Measurements from ENCODE around the gene SPPL2C.
"Not testable (repeated sequence)": the region's sequence is repeated elsewhere in the genome, so short reads cannot be mapped to it uniquely, and the experiment has no call there.

The SPPL2C gene

GRCh38 chr17:45851464-45851863 lies 6.8 kb downstream of the SPPL2C start:
- Histone ChIP-seq H3K27me3 (ENCODE audit: low read depth, low read length) (peaks cover 8% of the 10 kb centered on the region), H3K4me1 (ENCODE audit: control insufficient read depth in 1 of 2, insufficient read depth in 2 of 2, low read length in 2 of 2) (no peaks in the 10 kb centered on the region), H3K27ac (ENCODE audit: low read length) (no peak overlapping the region), H3K36me3 (ENCODE audit: control insufficient read depth in 1 of 2, insufficient read depth in 2 of 2, low read length in 2 of 2) (no peaks in the 10 kb centered on the region), H3K9me3 (ENCODE audit: control insufficient read depth in 1 of 2, low read length in 2 of 2) (peaks cover 0 to 3% of the 10 kb centered on the region in 2 donors), H3K4me3 (ENCODE audit: low read depth in 1 of 2, low read length in 2 of 2) (no peak overlapping the region)

- H3K4me3 ChIP-seq (ENCODE audit: low read depth in 1 of 2, low read length in 2 of 2): no peak overlapping the region
- no peak overlapping the region for H3K27ac ChIP-seq (ENCODE audit: low read length)
- peaks cover 0 to 3% of the 10 kb centered on the region in 2 donors for H3K9me3 ChIP-seq (ENCODE audit: control insufficient read depth in 1 of 2, low read length in 2 of 2)
- H3K4me1 ChIP-seq (ENCODE audit: control insufficient read depth in 1 of 2, insufficient read depth in 2 of 2, low read length in 2 of 2): no peaks in the 10 kb centered on the region
- H3K27me3 ChIP-seq (ENCODE audit: low read depth, low read length): peaks cover 8% of the 10 kb centered on the region
- H3K36me3 ChIP-seq (ENCODE audit: control insufficient read depth in 1 of 2, insufficient read depth in 2 of 2, low read length in 2 of 2): no peaks in the 10 kb centered on the region
Measured at GRCh38 chr17:45851873-45852272, 7.2 kb downstream of the SPPL2C start.

DNA sequence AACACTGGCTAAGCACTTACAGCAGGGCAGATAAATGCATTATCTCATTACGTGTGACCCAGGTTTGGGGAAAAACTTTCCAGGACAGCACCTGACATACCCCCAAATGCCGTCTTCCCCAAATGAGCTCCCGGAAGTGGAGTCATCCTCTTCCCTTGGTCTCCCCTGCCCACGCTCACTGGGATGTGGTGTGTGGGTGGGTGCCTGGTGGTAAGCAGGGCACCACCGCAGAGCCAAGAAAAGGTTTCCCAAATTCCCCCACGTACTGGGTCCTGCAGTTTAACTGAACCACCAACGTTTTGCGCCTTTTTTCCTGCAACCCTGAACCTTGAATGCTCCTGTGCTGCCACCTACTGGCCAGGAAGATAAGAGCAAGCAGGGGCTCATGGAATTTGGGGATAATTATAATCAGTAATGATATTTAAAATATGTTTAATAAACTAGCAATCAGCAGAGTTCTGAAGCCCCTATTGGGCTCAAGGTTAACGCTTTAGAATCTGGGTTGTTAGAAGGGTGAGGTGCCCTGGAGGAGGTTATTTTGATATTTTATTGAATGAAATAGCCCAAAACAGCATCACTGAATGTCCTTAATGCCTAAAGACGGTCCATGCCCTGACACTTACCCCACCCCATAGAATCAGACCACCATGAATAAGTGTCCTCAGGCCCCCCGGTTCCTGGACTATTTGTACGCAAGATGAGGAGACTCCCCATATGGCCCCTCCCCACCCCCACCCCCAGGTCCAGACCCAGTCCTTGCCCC lies 8.0 kb downstream of the SPPL2C start:
- Histone ChIP-seq H3K27me3 (ENCODE audit: low read depth, low read length) (peaks cover 8% of the 10 kb centered on the region), H3K9me3 (ENCODE audit: control insufficient read depth in 1 of 2, low read length in 2 of 2) (peaks cover 0 to 3% of the 10 kb centered on the region in 2 donors), H3K4me1 (ENCODE audit: control insufficient read depth in 1 of 2, insufficient read depth in 2 of 2, low read length in 2 of 2) (no peaks in the 10 kb centered on the region), H3K36me3 (ENCODE audit: control insufficient read depth in 1 of 2, insufficient read depth in 2 of 2, low read length in 2 of 2) (no peaks in the 10 kb centered on the region), H3K27ac (ENCODE audit: low read length) (no peak overlapping the region), H3K4me3 (ENCODE audit: low read depth in 1 of 2, low read length in 2 of 2) (no peak overlapping the region)

DNA sequence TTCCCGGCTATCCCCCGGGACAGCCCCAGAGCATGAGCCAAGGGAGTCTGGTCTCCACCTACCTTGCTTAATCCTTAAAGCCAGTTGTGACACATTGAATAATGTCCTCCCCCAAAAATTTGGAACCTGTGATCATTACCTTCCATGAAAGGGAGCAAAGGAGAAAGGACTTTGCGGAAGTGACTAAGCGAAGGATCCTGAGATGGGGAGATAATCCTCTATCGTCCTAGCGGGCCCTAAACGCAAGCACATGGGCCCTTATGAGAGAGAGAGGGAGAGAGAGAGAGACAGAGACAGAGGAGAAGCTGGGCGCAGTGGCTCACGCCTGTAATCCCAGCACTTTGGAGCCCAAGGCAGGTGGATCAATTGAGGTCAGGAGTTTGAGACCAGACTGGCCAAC lies 9.5 kb downstream of the SPPL2C start:
- no peaks in the 10 kb centered on the region for H3K4me1 ChIP-seq (ENCODE audit: control insufficient read depth in 1 of 2, insufficient read depth in 2 of 2, low read length in 2 of 2)
- H3K4me3 ChIP-seq (ENCODE audit: low read depth in 1 of 2, low read length in 2 of 2): no peak overlapping the region
- no peaks in the 10 kb centered on the region for H3K36me3 ChIP-seq (ENCODE audit: control insufficient read depth in 1 of 2, insufficient read depth in 2 of 2, low read length in 2 of 2)
- peaks cover 0 to 3% of the 10 kb centered on the region in 2 donors for H3K9me3 ChIP-seq (ENCODE audit: control insufficient read depth in 1 of 2, low read length in 2 of 2)
- no peak overlapping the region for H3K27ac ChIP-seq (ENCODE audit: low read length)
- H3K27me3 ChIP-seq (ENCODE audit: low read depth, low read length): peaks cover 8% of the 10 kb centered on the region

DNA sequence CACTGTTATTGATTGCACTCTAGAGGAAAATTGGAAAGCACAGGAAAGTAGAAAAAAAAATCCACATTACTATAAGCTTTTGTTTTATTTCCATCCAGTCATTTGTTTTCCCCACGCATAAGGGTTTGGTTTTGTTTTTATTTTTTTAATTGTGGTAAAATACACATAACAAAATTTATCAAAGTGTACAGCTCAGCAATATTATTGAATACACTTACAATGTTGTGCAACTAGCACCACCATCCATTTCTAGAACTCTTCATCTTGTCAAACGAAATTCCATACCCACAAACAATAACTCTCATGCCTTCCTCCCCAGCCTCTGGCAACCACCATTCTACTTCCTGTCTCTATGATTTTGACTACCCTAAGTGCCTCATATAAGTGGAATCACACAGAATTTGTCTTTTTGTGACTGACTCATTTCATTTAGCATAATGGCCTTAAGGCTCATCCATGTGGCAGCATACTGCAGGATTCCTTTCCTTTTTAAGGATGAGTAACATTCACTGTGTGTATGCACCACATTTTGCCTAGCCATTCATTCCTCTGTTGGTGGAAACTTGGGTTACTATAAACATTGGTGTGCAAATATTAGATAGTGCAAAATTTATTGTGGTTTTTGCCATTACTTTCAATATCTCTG lies 11.1 kb downstream of the SPPL2C start:
- no peak overlapping the region for H3K4me3 ChIP-seq (ENCODE audit: low read depth in 1 of 2, low read length in 2 of 2)
- H3K27me3 ChIP-seq (ENCODE audit: low read depth, low read length): peaks cover 8% of the 10 kb centered on the region
- H3K36me3 ChIP-seq (ENCODE audit: control insufficient read depth in 1 of 2, insufficient read depth in 2 of 2, low read length in 2 of 2): no peaks in the 10 kb centered on the region
- no peak overlapping the region for H3K27ac ChIP-seq (ENCODE audit: low read length)
- H3K9me3 ChIP-seq (ENCODE audit: control insufficient read depth in 1 of 2, low read length in 2 of 2): peaks cover 0 to 3% of the 10 kb centered on the region in 2 donors
- H3K4me1 ChIP-seq (ENCODE audit: control insufficient read depth in 1 of 2, insufficient read depth in 2 of 2, low read length in 2 of 2): no peaks in the 10 kb centered on the region

DNA sequence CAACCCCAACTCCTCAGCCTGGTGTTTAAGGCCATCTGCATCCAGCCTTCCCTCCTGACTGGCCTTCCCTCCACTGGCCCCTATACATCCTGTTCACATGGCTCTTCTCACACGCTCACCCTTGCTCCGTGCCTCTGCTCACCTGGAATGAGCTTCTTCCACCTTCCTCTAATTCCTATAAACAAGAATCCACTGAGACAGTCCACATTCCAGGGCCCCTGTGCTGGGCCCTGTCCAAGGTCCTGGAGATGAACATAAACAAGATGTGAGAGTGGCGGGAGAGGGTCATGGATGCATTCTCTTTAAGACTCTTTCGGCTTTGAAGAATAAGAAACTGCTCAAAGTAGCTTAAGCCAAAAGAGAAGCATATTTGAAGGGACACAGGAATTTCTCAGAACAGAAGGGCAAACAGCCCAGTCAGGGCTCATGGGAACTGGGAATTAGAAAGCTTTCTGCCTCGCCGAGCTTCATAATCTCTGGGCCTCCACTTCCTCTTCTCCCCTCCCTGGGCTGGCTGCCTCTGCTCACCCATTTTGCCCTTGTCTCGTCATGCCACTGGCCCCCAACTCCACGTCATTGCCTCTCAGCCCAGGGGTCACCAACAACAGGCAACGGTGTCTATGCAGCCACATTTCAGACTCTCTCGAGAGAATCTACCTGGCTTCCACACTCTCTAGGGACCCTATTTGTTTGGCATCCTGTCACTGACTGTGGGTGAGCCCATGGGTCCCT lies 13.5 kb downstream of the SPPL2C start:
- H3K27ac ChIP-seq (ENCODE audit: low read length): no peak overlapping the region
- no peaks in the 10 kb centered on the region for H3K4me1 ChIP-seq (ENCODE audit: control insufficient read depth in 1 of 2, insufficient read depth in 2 of 2, low read length in 2 of 2)
- no peaks in the 10 kb centered on the region for H3K36me3 ChIP-seq (ENCODE audit: control insufficient read depth in 1 of 2, insufficient read depth in 2 of 2, low read length in 2 of 2)
- peaks cover 0 to 3% of the 10 kb centered on the region in 2 donors for H3K9me3 ChIP-seq (ENCODE audit: control insufficient read depth in 1 of 2, low read length in 2 of 2)
- no peak overlapping the region for H3K4me3 ChIP-seq (ENCODE audit: low read depth in 1 of 2, low read length in 2 of 2)
- no peaks in the 10 kb centered on the region for H3K27me3 ChIP-seq (ENCODE audit: low read depth, low read length)

- Histone ChIP-seq H3K4me3 (ENCODE audit: low read depth in 1 of 2, low read length in 2 of 2) (no peak overlapping the region), H3K4me1 (ENCODE audit: control insufficient read depth in 1 of 2, insufficient read depth in 2 of 2, low read length in 2 of 2) (no peaks in the 10 kb centered on the region), H3K9me3 (ENCODE audit: control insufficient read depth in 1 of 2, low read length in 2 of 2) (no peaks in the 10 kb centered on the region), H3K36me3 (ENCODE audit: control insufficient read depth in 1 of 2, insufficient read depth in 2 of 2, low read length in 2 of 2) (no peaks in the 10 kb centered on the region), H3K27me3 (ENCODE audit: low read depth, low read length) (peaks cover 7% of the 10 kb centered on the region), H3K27ac (ENCODE audit: low read length) (no peak overlapping the region)
Measured at GRCh38 chr17:45861165-45861564, 16.5 kb downstream of the SPPL2C start.

DNA sequence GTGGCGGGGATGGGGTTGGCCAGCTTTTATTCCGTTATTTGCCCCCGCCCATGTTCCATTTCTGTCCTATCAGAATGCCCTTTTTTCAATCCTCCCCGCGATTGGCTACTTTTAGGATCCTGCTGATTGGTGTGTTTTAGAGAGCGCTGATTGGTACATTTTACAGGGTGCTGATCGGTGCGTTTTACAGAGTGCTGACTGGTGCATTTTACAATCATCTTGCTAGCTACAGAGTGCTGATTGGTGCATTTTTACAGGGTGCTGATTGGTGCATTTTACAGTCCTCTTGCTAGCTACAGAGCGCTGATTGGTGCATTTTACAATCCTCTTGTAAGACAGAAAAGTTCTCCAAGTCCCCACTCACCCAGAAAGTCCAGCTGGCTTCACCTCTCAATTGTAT lies 17.4 kb downstream of the SPPL2C start:
- not testable (repeated sequence) for H3K9me3 ChIP-seq (ENCODE audit: control insufficient read depth in 1 of 2, low read length in 2 of 2); H3K36me3 ChIP-seq (ENCODE audit: control insufficient read depth in 1 of 2, insufficient read depth in 2 of 2, low read length in 2 of 2); H3K4me1 ChIP-seq (ENCODE audit: control insufficient read depth in 1 of 2, insufficient read depth in 2 of 2, low read length in 2 of 2); H3K27me3 ChIP-seq (ENCODE audit: low read depth, low read length); H3K27ac ChIP-seq (ENCODE audit: low read length); H3K4me3 ChIP-seq (ENCODE audit: low read depth in 1 of 2, low read length in 2 of 2)

- Histone ChIP-seq H3K36me3 (ENCODE audit: control insufficient read depth in 1 of 2, insufficient read depth in 2 of 2, low read length in 2 of 2) (no peaks in the 10 kb centered on the region), H3K4me1 (ENCODE audit: control insufficient read depth in 1 of 2, insufficient read depth in 2 of 2, low read length in 2 of 2) (no peaks in the 10 kb centered on the region), H3K27me3 (ENCODE audit: low read depth, low read length) (peaks cover 7% of the 10 kb centered on the region), H3K27ac (ENCODE audit: low read length) (no peak overlapping the region), H3K4me3 (ENCODE audit: low read depth in 1 of 2, low read length in 2 of 2) (no peak overlapping the region), H3K9me3 (ENCODE audit: control insufficient read depth in 1 of 2, low read length in 2 of 2) (no peaks in the 10 kb centered on the region)
Measured at GRCh38 chr17:45863857-45864654, 19.4 kb downstream of the SPPL2C start.

DNA sequence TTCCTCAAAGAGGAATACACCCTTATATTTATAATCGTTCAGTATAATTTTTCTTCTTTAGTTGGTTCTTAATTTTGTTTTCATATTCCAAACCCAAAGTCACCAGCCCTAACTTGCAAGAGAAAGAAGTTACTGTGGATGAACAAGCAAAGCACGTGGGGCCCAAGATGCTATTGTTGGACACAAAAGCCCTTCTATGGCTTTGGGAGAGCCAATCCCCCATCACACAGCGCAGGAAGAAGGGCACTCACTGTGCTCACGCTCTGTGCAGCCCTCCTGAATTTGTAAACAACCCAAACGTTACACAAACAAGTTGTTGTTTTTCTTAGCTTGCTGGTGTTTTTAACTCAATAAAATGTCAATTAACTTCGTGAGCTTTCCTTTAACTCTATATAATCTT lies 22.5 kb downstream of the SPPL2C start:
- Histone ChIP-seq H3K9me3 (ENCODE audit: control insufficient read depth in 1 of 2, low read length in 2 of 2) (no peaks in the 10 kb centered on the region), H3K4me1 (ENCODE audit: control insufficient read depth in 1 of 2, insufficient read depth in 2 of 2, low read length in 2 of 2) (no peaks in the 10 kb centered on the region), H3K27ac (ENCODE audit: low read length) (no peak overlapping the region), H3K4me3 (ENCODE audit: low read depth in 1 of 2, low read length in 2 of 2) (no peak overlapping the region), H3K27me3 (ENCODE audit: low read depth, low read length) (peaks cover 7% of the 10 kb centered on the region), H3K36me3 (ENCODE audit: control insufficient read depth in 1 of 2, insufficient read depth in 2 of 2, low read length in 2 of 2) (no peaks in the 10 kb centered on the region)

- H3K4me3 ChIP-seq (ENCODE audit: low read depth in 1 of 2, low read length in 2 of 2): no peak overlapping the region
- no peaks in the 10 kb centered on the region for H3K4me1 ChIP-seq (ENCODE audit: control insufficient read depth in 1 of 2, insufficient read depth in 2 of 2, low read length in 2 of 2)
- H3K27ac ChIP-seq (ENCODE audit: low read length): no peak overlapping the region
- peaks cover 7% of the 10 kb centered on the region for H3K27me3 ChIP-seq (ENCODE audit: low read depth, low read length)
- H3K36me3 ChIP-seq (ENCODE audit: control insufficient read depth in 1 of 2, insufficient read depth in 2 of 2, low read length in 2 of 2): no peaks in the 10 kb centered on the region
- H3K9me3 ChIP-seq (ENCODE audit: control insufficient read depth in 1 of 2, low read length in 2 of 2): no peaks in the 10 kb centered on the region
Measured at GRCh38 chr17:45867702-45868101, 23.0 kb downstream of the SPPL2C start.

All from muscle layer of duodenum (tissue), 2 donors.